ENCODE results near the gene CD82. TPM values are rescaled to one million over a fixed set of nuclear protein-coding genes. Genes with fewer than 3 reads are reported as not detected.
"Not testable (repeated sequence)": the region's sequence is repeated elsewhere in the genome, so short reads cannot be mapped to it uniquely, and the experiment has no call there.

Gene CD82
- total and polyA plus RNA-seq, 2 of the 8 experiments (the other 6 are each of a cell fraction or from before 2014, with no cell fraction given): 7.9 to 10.3 TPM

- H3K9me3 ChIP-seq (ENCODE audit: insufficient read depth in 2 of 2, low read depth in 1 of 2, low read length in 1 of 2); H3K56ac ChIP-seq (replicated peaks; ENCODE audit: insufficient read length, low read depth, low read length); H3K23me2 ChIP-seq (ENCODE audit: low read depth, low read length); DNase-seq (ENCODE audit: low read depth in 1 of 2, low spot score in 2 of 2); H3K14ac ChIP-seq (ENCODE audit: insufficient read length); FAIRE-seq; H3K27me3 ChIP-seq (replicated peaks in 1 of 4; ENCODE audit: control insufficient read depth in 3 of 4, extremely low read depth in 1 of 4, insufficient read depth in 3 of 4, low read length in 3 of 4); H3K9ac ChIP-seq (replicated peaks in 1 of 4; ENCODE audit: extremely low read depth in 1 of 4, low read depth in 3 of 4, low read length in 3 of 4); H2BK5ac ChIP-seq (ENCODE audit: low read depth, low read length); H2BK15ac ChIP-seq (ENCODE audit: low read length); H4K8ac ChIP-seq (ENCODE audit: extremely low read depth, insufficient read depth, low read length); H3K79me2 ChIP-seq (ENCODE audit: control insufficient read depth in 1 of 2, insufficient read depth in 2 of 2, low read length in 2 of 2); POLR2A ChIA-PET (ENCODE audit: partially characterized antibody); H3K18ac ChIP-seq (ENCODE audit: extremely low read depth, low read length); H2BK20ac ChIP-seq (ENCODE audit: low read length); H2BK120ac ChIP-seq (replicated peaks; ENCODE audit: low read depth, low read length); H3K4ac ChIP-seq (replicated peaks; ENCODE audit: insufficient read length, low read depth, low read length); H3K4me1 ChIP-seq (replicated peaks in 1 of 4; ENCODE audit: control insufficient read depth in 3 of 4, insufficient read depth in 4 of 4, low read length in 3 of 4); H3K23ac ChIP-seq (ENCODE audit: insufficient read length); H3K79me1 ChIP-seq (ENCODE audit: low read depth, low read length); H3K27ac ChIP-seq (ENCODE audit: low read depth, low read length); H2BK12ac ChIP-seq (ENCODE audit: low read depth, low read length); H3K4me3 ChIP-seq (ENCODE audit: extremely low read depth in 1 of 4, insufficient read depth in 2 of 4, low read depth in 3 of 4, low read length in 4 of 4); H3K4me2 ChIP-seq (ENCODE audit: insufficient read depth in 1 of 2, low read depth in 2 of 2, low read length in 2 of 2); H3K36me3 ChIP-seq (ENCODE audit: control insufficient read depth in 2 of 4, insufficient read depth in 4 of 4, low read length in 3 of 4); H4K20me1 ChIP-seq (replicated peaks in 1 of 2; ENCODE audit: control insufficient read depth in 1 of 2, insufficient read depth in 2 of 2, low read length in 2 of 2); H2AK5ac ChIP-seq (ENCODE audit: low read depth, low read length); H2AFZ ChIP-seq (ENCODE audit: low read length); H4K5ac ChIP-seq (ENCODE audit: insufficient read length, low read depth, low read length); H4K91ac ChIP-seq (replicated peaks; ENCODE audit: insufficient read length, low read length): not testable (repeated sequence)
- CTCF ChIA-PET (ENCODE audit: partially characterized antibody): interaction anchor here (0.6 kb wide), 1 partner anchor 798 kb away, joined by 3 read pairs; no protein-coding TSS in a partner anchor
- WGBS, 2 experiments (ENCODE audit: extremely low coverage in 1 of 2, insufficient coverage in 1 of 2, insufficient read length in 1 of 2, insufficient replicate concordance in 2 of 2, low coverage in 1 of 2, low lambda C conversion rate in 2 of 2, missing lambda C conversion rate in 1 of 2): 79% methylated on average over 6 of the region's 6 CpGs; no CpG with 5 or more reads in 1 of the 2 experiments
These were observed 81.9 kb downstream of the CD82 start for GRCh38 chr11:44647255-44647955.
